H1 (cell line): ENCODE results near the gene ATP9B. TPM values are rescaled to one million over a fixed set of nuclear protein-coding genes. Genes with fewer than 3 reads are reported as not detected.

Experiments
- CTCF ChIA-PET: fragments of 300-600 bp; sonication (Branson Sonifier 250); formaldehyde crosslinking; loops from one replicate; lab custom pipeline; 2021; ENCODE audit not compliant: partially characterized antibody; lab: Charles Lee
- POLR2A ChIA-PET: fragments of 300-600 bp; sonication (Branson Sonifier 250); formaldehyde crosslinking; loops from one replicate; lab custom pipeline; 2021; ENCODE audit warnings: inconsistent platforms; ENCODE audit not compliant: partially characterized antibody; lab: Charles Lee
- DNase-seq, 2 experiments: peaks; one replicate each; pipeline versions ENCODE4 v3.0.0 to v3.0.0-alpha.2; 2010 to 2022; ENCODE audit warnings: low spot score in 2 of 2, low read depth in 1 of 2, mixed read lengths in 1 of 2
- FAIRE-seq: peaks from 2 replicates; lab custom pipeline; 2011; peaks lifted over from hg19 to GRCh38; lab: Jason Lieb, UNC
- H2AFZ ChIP-seq: 2 replicates; pipeline ENCODE4 v1.8.1; 2012; ENCODE audit warnings: low read length, inconsistent platforms
- H2AK5ac ChIP-seq: 2 replicates; pipeline ENCODE4 v1.6.1; 2013; ENCODE audit warnings: low read depth, low read length
- H2BK120ac ChIP-seq: replicated peaks from 2 replicates; pipeline ENCODE3; 2013; ENCODE audit warnings: low read depth, low read length, inconsistent platforms
- H2BK12ac ChIP-seq: 2 replicates; pipeline ENCODE4 v1.6.1; 2013; ENCODE audit warnings: low read depth, low read length
- H2BK15ac ChIP-seq: 2 replicates; pipeline ENCODE4 v1.6.1; 2013; ENCODE audit warnings: low read length
- H2BK20ac ChIP-seq: 2 replicates; pipeline ENCODE4 v1.6.1; 2013; ENCODE audit warnings: low read length
- H2BK5ac ChIP-seq: 2 replicates; pipeline ENCODE4 v1.6.1; 2013; ENCODE audit warnings: low read depth, low read length
- H3K14ac ChIP-seq: 2 replicates; pipeline ENCODE4 v1.6.1; 2013; ENCODE audit warnings: inconsistent platforms; ENCODE audit not compliant: insufficient read length
- H3K18ac ChIP-seq: 2 replicates; pipeline ENCODE4 v1.6.1; 2013; ENCODE audit warnings: low read length; ENCODE audit errors: extremely low read depth
- H3K23ac ChIP-seq: 2 replicates; pipeline ENCODE4 v1.6.1; 2013; ENCODE audit warnings: inconsistent platforms; ENCODE audit not compliant: insufficient read length
- H3K23me2 ChIP-seq: 2 replicates; pipeline ENCODE4 v1.6.1; 2013; ENCODE audit warnings: low read depth, low read length
- H3K27ac ChIP-seq: 2 replicates; pipeline ENCODE4 v1.6.1; 2011; ENCODE audit warnings: low read depth, low read length, inconsistent platforms
- H3K27me3 ChIP-seq, 4 experiments: replicated peaks in 1 of 4; 1 replicate in 1 of 4; 2 replicates in 3 of 4; pipeline versions ENCODE4 v1.6.1 to v1.8.1; 2011 to 2013; ENCODE audit warnings: low read length in 3 of 4, mild to moderate bottlenecking in 3 of 4, inconsistent platforms in 2 of 4, mixed read lengths in 2 of 4, moderate library complexity in 1 of 4; ENCODE audit not compliant: control insufficient read depth in 3 of 4, insufficient read depth in 3 of 4; ENCODE audit errors: extremely low read depth in 1 of 4
- H3K36me3 ChIP-seq, 4 experiments: 2 replicates each; pipeline versions ENCODE4 v1.6.1 to v1.8.1; 2011 to 2013; ENCODE audit warnings: mild to moderate bottlenecking in 4 of 4, low read length in 3 of 4, moderate library complexity in 2 of 4, control low read depth in 1 of 4, inconsistent platforms in 1 of 4; ENCODE audit not compliant: insufficient read depth in 4 of 4, control insufficient read depth in 2 of 4
- H3K4ac ChIP-seq: replicated peaks from 2 replicates; pipeline ENCODE3; 2013; ENCODE audit warnings: low read length, low read depth, mixed read lengths, inconsistent platforms; ENCODE audit not compliant: insufficient read length
- H3K4me1 ChIP-seq, 4 experiments: replicated peaks in 1 of 4; 1 replicate in 1 of 4; 2 replicates in 3 of 4; pipeline versions ENCODE4 v1.6.1 to v1.8.1; 2011 to 2013; ENCODE audit warnings: low read length in 3 of 4, inconsistent platforms in 2 of 4, mixed read lengths in 1 of 4; ENCODE audit not compliant: insufficient read depth in 4 of 4, control insufficient read depth in 3 of 4
- H3K4me2 ChIP-seq, 2 experiments: 2 replicates each; pipeline versions ENCODE4 v1.6.1 to v1.8.1; 2011 to 2013; ENCODE audit warnings: low read depth in 2 of 2, low read length in 2 of 2, control low read depth in 1 of 2, inconsistent platforms in 1 of 2, mild to moderate bottlenecking in 1 of 2; ENCODE audit not compliant: insufficient read depth in 1 of 2
- H3K4me3 ChIP-seq, 4 experiments: fragments of 200-600, 300-600 bp in 1 of 4; sonication (generic), shearing (Covaris generic), sonication (Bioruptor Twin) in 1 of 4; 2 replicates each; pipeline versions ENCODE4 v1.5.1 to v1.8.1; 2011 to 2016; ENCODE audit warnings: low read length in 4 of 4, low read depth in 3 of 4, control low read depth in 2 of 4, inconsistent platforms in 2 of 4, mild to moderate bottlenecking in 2 of 4, mixed read lengths in 1 of 4, moderate library complexity in 1 of 4; ENCODE audit not compliant: insufficient read depth in 2 of 4; ENCODE audit errors: extremely low read depth in 1 of 4
- H3K56ac ChIP-seq: replicated peaks from 2 replicates; pipeline ENCODE3; 2013; ENCODE audit warnings: low read depth, mild to moderate bottlenecking, mixed read lengths, low read length, inconsistent platforms; ENCODE audit not compliant: insufficient read length
- H3K79me1 ChIP-seq: 2 replicates; pipeline ENCODE4 v1.6.1; 2013; ENCODE audit warnings: low read depth, low read length, control low read depth
- H3K79me2 ChIP-seq, 2 experiments: 2 replicates each; pipeline versions ENCODE4 v1.6.1 to v1.8.1; 2012 to 2013; ENCODE audit warnings: low read length in 2 of 2, mild to moderate bottlenecking in 2 of 2, inconsistent platforms in 1 of 2; ENCODE audit not compliant: insufficient read depth in 2 of 2, control insufficient read depth in 1 of 2
- H3K9ac ChIP-seq, 4 experiments: replicated peaks in 1 of 4; 1 replicate in 1 of 4; 2 replicates in 3 of 4; pipeline versions ENCODE4 v1.6.1 to v1.8.1; 2011 to 2013; ENCODE audit warnings: low read depth in 3 of 4, low read length in 3 of 4, control low read depth in 2 of 4, mild to moderate bottlenecking in 2 of 4, moderate library complexity in 2 of 4, inconsistent platforms in 1 of 4; ENCODE audit errors: extremely low read depth in 1 of 4
- H3K9me3 ChIP-seq, 2 experiments: 2 replicates each; pipeline versions ENCODE4 v1.6.1 to v1.8.1; 2012 to 2013; ENCODE audit warnings: mild to moderate bottlenecking in 2 of 2, moderate library complexity in 2 of 2, control low read depth in 1 of 2, inconsistent platforms in 1 of 2, low read depth in 1 of 2, low read length in 1 of 2, mixed read lengths in 1 of 2; ENCODE audit not compliant: insufficient read depth in 2 of 2
- H4K20me1 ChIP-seq, 2 experiments: replicated peaks in 1 of 2; 2 replicates each; pipeline versions ENCODE3 to v1.8.1; 2011 to 2013; ENCODE audit warnings: inconsistent platforms in 2 of 2, low read length in 2 of 2, mild to moderate bottlenecking in 1 of 2; ENCODE audit not compliant: insufficient read depth in 2 of 2, control insufficient read depth in 1 of 2
- H4K5ac ChIP-seq: 2 replicates; pipeline ENCODE4 v1.6.1; 2013; ENCODE audit warnings: low read length, low read depth, mixed read lengths, inconsistent platforms; ENCODE audit not compliant: insufficient read length
- H4K8ac ChIP-seq: 2 replicates; pipeline ENCODE4 v1.8.0; 2013; ENCODE audit warnings: mild to moderate bottlenecking, moderate library complexity, low read length, inconsistent platforms; ENCODE audit not compliant: insufficient read depth; ENCODE audit errors: extremely low read depth
- H4K91ac ChIP-seq: replicated peaks from 2 replicates; pipeline ENCODE3; 2013; ENCODE audit warnings: low read length, mixed read lengths, inconsistent platforms; ENCODE audit not compliant: insufficient read length
- ATF2 ChIP-seq: IDR thresholded peaks from 2 replicates; pipeline ENCODE4 v1.6.1; 2012; ENCODE audit warnings: low read length, inconsistent platforms
- CBX8 ChIP-seq: fragments of 300-800, 300-1000 bp; sonication (generic); IDR thresholded peaks from 2 replicates; pipeline ENCODE4 v1.7.1; 2016; ENCODE audit warnings: low read depth, low read length, borderline replicate concordance
- CTBP2 ChIP-seq: IDR thresholded peaks from 2 replicates; pipeline ENCODE4 v1.7.0; 2011; ENCODE audit warnings: borderline replicate concordance, mild to moderate bottlenecking, moderate library complexity, mixed read lengths, low read length; ENCODE audit not compliant: insufficient read depth, insufficient read length
- EZH2 ChIP-seq: fragments of 200-600 bp; sonication (generic); IDR thresholded peaks from 2 replicates; pipeline ENCODE4 v1.7.1; 2012; ENCODE audit warnings: low read depth, mild to moderate bottlenecking, moderate library complexity, low read length, inconsistent platforms; ENCODE audit not compliant: severe bottlenecking
- POLR2A ChIP-seq, 2 experiments: IDR thresholded peaks; 1 replicate in 1 of 2; 2 replicates in 1 of 2; pipeline ENCODE4 v1.6.1; 2011; ENCODE audit warnings: low read depth in 2 of 2, low read length in 2 of 2, mild to moderate bottlenecking in 2 of 2; ENCODE audit errors: control extremely low read depth in 1 of 2
- RBBP5 ChIP-seq: IDR thresholded peaks from 2 replicates; pipeline ENCODE4 v1.7.1; 2012; ENCODE audit warnings: low read depth, mild to moderate bottlenecking, inconsistent platforms, low read length, moderate library complexity, borderline replicate concordance
- SIRT6 ChIP-seq: IDR thresholded peaks from one replicate; pipeline ENCODE4 v1.7.1; 2012; ENCODE audit warnings: low read length, inconsistent platforms
- SIX5 ChIP-seq: IDR thresholded peaks from 2 replicates; pipeline ENCODE4 v1.6.1; 2011; ENCODE audit warnings: mild to moderate bottlenecking, low read depth, low read length
- TCF12 ChIP-seq: IDR thresholded peaks from 2 replicates; pipeline ENCODE4 v1.6.1; 2011; ENCODE audit warnings: low read depth, mild to moderate bottlenecking, low read length
- WGBS, 2 experiments: shearing (Covaris generic) in 1 of 2; methylation state at CpG; one replicate each; pipeline versions ENCODE4 v1.1.6 to v1.1.7; 2013 to 2015; ENCODE audit warnings: low lambda C conversion rate in 2 of 2, mixed read lengths in 2 of 2, inconsistent platforms in 1 of 2, low coverage in 1 of 2, missing lambda C conversion rate in 1 of 2; ENCODE audit not compliant: insufficient replicate concordance in 2 of 2, insufficient coverage in 1 of 2, insufficient read length in 1 of 2; ENCODE audit errors: extremely low coverage in 1 of 2, missing lambda C conversion rate in 1 of 2; 5-methylcytosine and 5-hydroxymethylcytosine counted together
- polyA plus RNA-seq, 7 experiments: library from polyadenylated mRNA; depleted of rRNA in 3 of 7; stranded (reverse) in 5 of 7; unstranded in 2 of 7; fragments of >200 nt in 5 of 7; fragments of 200-250 nt in 2 of 7; gene quantifications; 1 replicate in 5 of 7; 2 replicates in 1 of 7; 4 replicates in 1 of 7; pipeline versions ENCODE4 v1.2.1 to v1.2.3, GENCODE V29; 2011 to 2013; ENCODE audit warnings: missing spikeins in 2 of 7, mixed read lengths in 2 of 7
- total RNA-seq: library from RNA; stranded (reverse); fragmentation: NEBNext Ultra II Directional; extraction: Animal tissue kit (Norgen Biotek cat#: 25700); gene quantifications from 2 replicates; pipeline ENCODE4 v1.2.1, GENCODE V29; 2021
- TF ChIP-seq, protein P1 (sequence below): IDR thresholded peaks from 2 replicates; pipeline ENCODE4 v1.6.1; 2012; ENCODE audit warnings: inconsistent platforms

ATP9B gene
- total and polyA plus RNA-seq, 2 of the 8 experiments (the other 6 are each of a cell fraction or from before 2014, with no cell fraction given): 15.1 to 21.7 TPM

GRCh38 chr18:79252904-79253633 is 183.9 kb downstream of the ATP9B start:
- no peaks in the 10 kb centered on the region for H3K9me3 ChIP-seq
- no peak overlapping the region for H4K8ac ChIP-seq
- H3K4me2 ChIP-seq: no peak overlapping the region
- H4K20me1 ChIP-seq: no peaks in the 10 kb centered on the region
- H3K79me2 ChIP-seq: no peaks in the 10 kb centered on the region
- H2BK15ac ChIP-seq: no peak overlapping the region
- H3K4me3 ChIP-seq: no peak overlapping the region
- CTCF ChIA-PET: interaction anchor here (1.2 kb wide), 1 partner anchor 38 kb away, joined by 3 read pairs; no protein-coding TSS in a partner anchor
- no peak overlapping the region for H2AK5ac ChIP-seq
- POLR2A ChIA-PET: no interaction called here
- H3K56ac ChIP-seq: no peak overlapping the region
- H2BK120ac ChIP-seq: no peak overlapping the region
- WGBS, 2 experiments: 91% methylated on average over 20 of the region's 20 CpGs; no CpG with 5 or more reads in 1 of the 2 experiments
- H3K23me2 ChIP-seq: no peaks in the 10 kb centered on the region
- no peak overlapping the region for H3K18ac ChIP-seq
- no peak overlapping the region for H3K4ac ChIP-seq
- H3K79me1 ChIP-seq: no peaks in the 10 kb centered on the region
- H3K27ac ChIP-seq: no peak overlapping the region
- no peak overlapping the region for H4K91ac ChIP-seq
- DNase-seq (no peak), FAIRE-seq (no peak)
- no peak overlapping the region for H2AFZ ChIP-seq
- H2BK5ac ChIP-seq: no peak overlapping the region
- H3K14ac ChIP-seq: no peak overlapping the region
- H3K4me1 ChIP-seq: no peaks in the 10 kb centered on the region
- H4K5ac ChIP-seq: no peak overlapping the region
- no peak overlapping the region for H3K9ac ChIP-seq
- no peak overlapping the region for H2BK20ac ChIP-seq
- H3K36me3 ChIP-seq: no peaks in the 10 kb centered on the region
- H3K23ac ChIP-seq: no peak overlapping the region
- no peak overlapping the region for H2BK12ac ChIP-seq
- no peaks in the 10 kb centered on the region for H3K27me3 ChIP-seq
- TF ChIP-seq SIX5 (no peak), CTBP2 (no peak), EZH2 (no peak), CBX8 (no peak), SIRT6 (no peak), RBBP5 (no peak), POLR2A (IDR thresholded peaks at IDR 0.05; ENCODE audit: control extremely low read depth in 1 of 2, low read depth in 2 of 2, low read length in 2 of 2) (no peak), ATF2 (no peak), TCF12 (no peak)
- TF ChIP-seq, protein P1, sequence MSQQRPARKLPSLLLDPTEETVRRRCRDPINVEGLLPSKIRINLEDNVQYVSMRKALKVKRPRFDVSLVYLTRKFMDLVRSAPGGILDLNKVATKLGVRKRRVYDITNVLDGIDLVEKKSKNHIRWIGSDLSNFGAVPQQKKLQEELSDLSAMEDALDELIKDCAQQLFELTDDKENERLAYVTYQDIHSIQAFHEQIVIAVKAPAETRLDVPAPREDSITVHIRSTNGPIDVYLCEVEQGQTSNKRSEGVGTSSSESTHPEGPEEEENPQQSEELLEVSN: no peak
